SK-N-SH (cell line): ENCODE results near the gene EPB41L4B. TPM values are rescaled to one million over a fixed set of nuclear protein-coding genes. Genes with fewer than 3 reads are reported as not detected.

Experiments used
- CTCF ChIA-PET: fragments of 300-600, 350-600 bp; formaldehyde crosslinking; extraction: SDS; loops from one replicate; lab custom pipeline; 2021; lab: Yijun Ruan, JAX
- POLR2A ChIA-PET: fragments of 350-600 bp; sonication (Branson Sonifier 250); formaldehyde crosslinking; extraction: SDS; loops from one replicate; lab custom pipeline; 2020; ENCODE audit warnings: antibody characterized with exemption, inconsistent platforms; lab: Yijun Ruan, JAX
- DNase-seq: peaks from one replicate; pipeline ENCODE4 v3.0.0; 2012
- H2AFZ ChIP-seq: fragments of 200-600 bp; sonication (generic); 2 replicates; pipeline ENCODE4 v1.8.1; 2016; ENCODE audit warnings: antibody characterized with exemption, mild to moderate bottlenecking, low read depth
- H3F3A ChIP-seq: fragments of 200-600 bp; sonication (generic); replicated peaks from 2 replicates; pipeline ENCODE3; 2016; ENCODE audit warnings: antibody characterized with exemption, mild to moderate bottlenecking; ENCODE audit not compliant: insufficient read depth
- H3K27ac ChIP-seq, 2 experiments: fragments of 200-500 bp in 1 of 2; fragments of 200-600 bp in 1 of 2; sonication (Bioruptor generic) in 1 of 2; sonication (generic), shearing (Covaris generic) in 1 of 2; 2 replicates each; pipeline versions ENCODE4 v1.5.1 to v1.6.1; 2014 to 2016; ENCODE audit warnings: low read depth in 2 of 2, inconsistent platforms in 1 of 2, low read length in 1 of 2, mild to moderate bottlenecking in 1 of 2, mixed read lengths in 1 of 2
- H3K27me3 ChIP-seq: fragments of 200-600 bp; sonication (generic), shearing (Covaris generic); 2 replicates; pipeline ENCODE4 v1.6.1; 2016; ENCODE audit warnings: mixed run types; ENCODE audit not compliant: insufficient read depth
- H3K36me3 ChIP-seq, 2 experiments: fragments of 200-500 bp in 1 of 2; fragments of 200-600 bp in 1 of 2; sonication (Bioruptor generic) in 1 of 2; sonication (generic) in 1 of 2; replicated peaks in 1 of 2; 2 replicates each; pipeline versions ENCODE3 to v1.5.1; 2014 to 2016; ENCODE audit warnings: low read length in 1 of 2, mild to moderate bottlenecking in 1 of 2; ENCODE audit not compliant: insufficient read depth in 2 of 2, control insufficient read depth in 1 of 2
- H3K4me1 ChIP-seq, 2 experiments: fragments of 200-500 bp in 1 of 2; fragments of 200-600 bp in 1 of 2; sonication (Bioruptor generic) in 1 of 2; sonication (generic), shearing (Covaris generic) in 1 of 2; 2 replicates each; pipeline versions ENCODE4 v1.5.1 to v1.6.1; 2014 to 2016; ENCODE audit warnings: low read depth in 1 of 2, low read length in 1 of 2, mixed run types in 1 of 2; ENCODE audit not compliant: insufficient read depth in 2 of 2, control insufficient read depth in 1 of 2
- H3K4me2 ChIP-seq: fragments of 200-600 bp; sonication (generic), shearing (Covaris generic); 2 replicates; pipeline ENCODE4 v1.6.1; 2017; ENCODE audit warnings: mixed run types
- H3K4me3 ChIP-seq, 2 experiments: fragments of 200-500 bp in 1 of 2; fragments of 200-600 bp in 1 of 2; sonication (Bioruptor generic) in 1 of 2; sonication (generic), shearing (Covaris generic) in 1 of 2; 2 replicates each; pipeline versions ENCODE4 v1.5.1 to v1.8.1; 2014 to 2016; ENCODE audit warnings: low read depth in 2 of 2, inconsistent platforms in 1 of 2, low read length in 1 of 2, mild to moderate bottlenecking in 1 of 2, mixed read lengths in 1 of 2, moderate library complexity in 1 of 2
- H3K79me2 ChIP-seq: fragments of 200-600 bp; sonication (generic); 2 replicates; pipeline ENCODE4 v1.8.1; 2017; ENCODE audit warnings: mild to moderate bottlenecking; ENCODE audit not compliant: insufficient read depth
- H3K9ac ChIP-seq: fragments of 200-600 bp; sonication (generic); 2 replicates; pipeline ENCODE4 v1.6.1; 2017; ENCODE audit warnings: mixed run types
- H3K9me2 ChIP-seq: fragments of 200-600 bp; sonication (generic); 2 replicates; pipeline ENCODE4 v1.6.1; 2017; ENCODE audit warnings: mixed run types
- H3K9me3 ChIP-seq: fragments of 200-600 bp; sonication (generic); 2 replicates; pipeline ENCODE4 v1.6.1; 2017; ENCODE audit warnings: mixed run types, mild to moderate bottlenecking, moderate library complexity
- H4K20me1 ChIP-seq: fragments of 200-600 bp; sonication (generic); 2 replicates; pipeline ENCODE4 v1.6.1; 2017; ENCODE audit warnings: mild to moderate bottlenecking, mixed run types; ENCODE audit not compliant: insufficient read depth
- CHD2 ChIP-seq: fragments of 150-350 bp; IDR thresholded peaks from 2 replicates; pipeline ENCODE4 v1.6.1; 2018; ENCODE audit warnings: low read length; ENCODE audit not compliant: partially characterized antibody
- ELF1 ChIP-seq: IDR thresholded peaks from 2 replicates; pipeline ENCODE4 v1.4.0; 2012
- EP300 ChIP-seq, 2 experiments: IDR thresholded peaks; 2 replicates each; pipeline versions ENCODE4 v1.4.0 to v1.6.1; 2012; ENCODE audit warnings: borderline replicate concordance in 1 of 2, low read depth in 1 of 2, low read length in 1 of 2
- EZH2phosphoT487 ChIP-seq: fragments of 200-600 bp; sonication (generic); IDR thresholded peaks from 2 replicates; pipeline ENCODE4 v1.6.1; 2017; ENCODE audit warnings: low read depth, mixed run types, mild to moderate bottlenecking, antibody characterized with exemption, moderate library complexity, borderline replicate concordance
- FOSL2 ChIP-seq: IDR thresholded peaks from 2 replicates; pipeline ENCODE4 v1.4.0; 2012; ENCODE audit warnings: low read depth, mild to moderate bottlenecking, moderate library complexity, borderline replicate concordance
- FOXJ3 ChIP-seq: sonication (generic); formaldehyde crosslinking; IDR thresholded peaks from 2 replicates; pipeline ENCODE4 v1.5.1; 2020; ENCODE audit warnings: mild to moderate bottlenecking, missing genetic modification reagents
- FOXM1 ChIP-seq: IDR thresholded peaks from 2 replicates; pipeline ENCODE4 v1.4.0; 2012; ENCODE audit warnings: low read depth, mild to moderate bottlenecking
- MEF2A ChIP-seq: IDR thresholded peaks from 2 replicates; pipeline ENCODE4 v1.4.0; 2012; ENCODE audit warnings: low read depth, borderline replicate concordance
- NFIC ChIP-seq: IDR thresholded peaks from 2 replicates; pipeline ENCODE4 v1.4.0; 2012; ENCODE audit warnings: borderline replicate concordance
- NRF1 ChIP-seq: IDR thresholded peaks from 2 replicates; pipeline ENCODE4 v1.6.1; 2012; ENCODE audit warnings: low read depth, mild to moderate bottlenecking, low read length
- POLR2AphosphoS5 ChIP-seq: IDR thresholded peaks from 2 replicates; pipeline ENCODE4 v1.6.1; 2012; ENCODE audit warnings: low read depth, low read length
- RCOR1 ChIP-seq: fragments of 150-350 bp; IDR thresholded peaks from 2 replicates; pipeline ENCODE4 v1.6.1; 2017; ENCODE audit warnings: antibody characterized with exemption, low read length
- RFX5 ChIP-seq: IDR thresholded peaks from 2 replicates; pipeline ENCODE4 v1.6.1; 2012; ENCODE audit warnings: mild to moderate bottlenecking, improper control_type of control experiment, low read length
- SMC3 ChIP-seq: IDR thresholded peaks from 2 replicates; pipeline ENCODE4 v1.6.1; 2012; ENCODE audit warnings: low read depth, low read length, improper control_type of control experiment
- TCF12 ChIP-seq: IDR thresholded peaks from 2 replicates; pipeline ENCODE4 v1.4.0; 2012
- TEAD4 ChIP-seq: IDR thresholded peaks from 2 replicates; pipeline ENCODE4 v1.4.0; 2012; ENCODE audit warnings: mild to moderate bottlenecking, borderline replicate concordance; ENCODE audit not compliant: insufficient read depth
- YY1 ChIP-seq: IDR thresholded peaks from 2 replicates; pipeline ENCODE4 v1.4.0; 2012; ENCODE audit warnings: low read depth, mild to moderate bottlenecking
- WGBS: methylation state at CpG from one replicate; pipeline ENCODE4 v1.1.6; 2017; ENCODE audit warnings: low lambda C conversion rate; 5-methylcytosine and 5-hydroxymethylcytosine counted together
- polyA plus RNA-seq, 3 experiments: library from polyadenylated mRNA; depleted of rRNA; stranded (reverse); fragments of >200 nt; gene quantifications; 2 replicates each; pipeline ENCODE4 v1.2.3, GENCODE V29; 2012
- TF ChIP-seq, protein P1 (sequence below): IDR thresholded peaks from 2 replicates; pipeline ENCODE4 v1.4.0; 2012; ENCODE audit warnings: low read depth, borderline replicate concordance
- TF ChIP-seq, protein P2 (sequence below): fragments of 150-350 bp; IDR thresholded peaks from 2 replicates; pipeline ENCODE4 v1.6.1; 2016; ENCODE audit warnings: mild to moderate bottlenecking, low read depth, low read length
- TF ChIP-seq, protein P3 (sequence below): IDR thresholded peaks from 2 replicates; pipeline ENCODE4 v1.6.1; 2012; ENCODE audit warnings: mild to moderate bottlenecking, low read depth, low read length, moderate library complexity
- TF ChIP-seq, protein P4 (sequence below): fragments of 200-600 bp; sonication (generic); IDR thresholded peaks from 2 replicates; pipeline ENCODE4 v1.6.1; 2017; ENCODE audit warnings: antibody characterized with exemption, mild to moderate bottlenecking, moderate library complexity
- TF ChIP-seq, protein P5 (sequence below): IDR thresholded peaks from 2 replicates; pipeline ENCODE4 v1.4.0; 2012; ENCODE audit warnings: low read depth

EPB41L4B gene
- polyA plus RNA-seq, 1 of the 3 experiments (the other 2 are of a cell fraction) = 0.59 TPM

DNA sequence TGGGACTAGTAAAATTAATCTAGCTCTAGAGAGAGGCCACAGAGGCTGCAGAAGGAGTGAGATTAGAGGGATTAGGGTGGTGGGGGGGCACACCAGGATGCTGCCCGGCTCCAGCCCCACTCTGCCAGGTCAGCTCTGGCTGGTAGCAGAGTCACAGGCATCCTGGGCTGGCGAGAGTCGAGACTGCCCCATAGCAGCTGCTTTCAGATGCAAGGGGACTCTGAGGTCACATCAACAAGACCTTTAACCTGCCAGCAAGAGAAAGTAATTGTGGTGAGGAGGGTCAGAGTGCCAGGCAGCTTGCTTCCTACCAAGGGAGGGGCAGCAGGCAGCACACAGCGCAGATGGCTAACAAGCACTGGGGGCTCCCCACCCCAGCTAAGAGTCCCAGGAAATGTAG is 7.5 kb downstream of the EPB41L4B start (continued):
- TF ChIP-seq POLR2AphosphoS5 = no peak
- TF ChIP-seq RFX5 = no peak
- TF ChIP-seq TCF12 = no peak
- TF ChIP-seq, protein P1, sequence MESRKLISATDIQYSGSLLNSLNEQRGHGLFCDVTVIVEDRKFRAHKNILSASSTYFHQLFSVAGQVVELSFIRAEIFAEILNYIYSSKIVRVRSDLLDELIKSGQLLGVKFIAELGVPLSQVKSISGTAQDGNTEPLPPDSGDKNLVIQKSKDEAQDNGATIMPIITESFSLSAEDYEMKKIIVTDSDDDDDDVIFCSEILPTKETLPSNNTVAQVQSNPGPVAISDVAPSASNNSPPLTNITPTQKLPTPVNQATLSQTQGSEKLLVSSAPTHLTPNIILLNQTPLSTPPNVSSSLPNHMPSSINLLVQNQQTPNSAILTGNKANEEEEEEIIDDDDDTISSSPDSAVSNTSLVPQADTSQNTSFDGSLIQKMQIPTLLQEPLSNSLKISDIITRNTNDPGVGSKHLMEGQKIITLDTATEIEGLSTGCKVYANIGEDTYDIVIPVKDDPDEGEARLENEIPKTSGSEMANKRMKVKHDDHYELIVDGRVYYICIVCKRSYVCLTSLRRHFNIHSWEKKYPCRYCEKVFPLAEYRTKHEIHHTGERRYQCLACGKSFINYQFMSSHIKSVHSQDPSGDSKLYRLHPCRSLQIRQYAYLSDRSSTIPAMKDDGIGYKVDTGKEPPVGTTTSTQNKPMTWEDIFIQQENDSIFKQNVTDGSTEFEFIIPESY = no peak
- TF ChIP-seq MEF2A = no peak
- no peak for TF ChIP-seq NRF1
- no peak for TF ChIP-seq YY1
- TF ChIP-seq, protein P2, sequence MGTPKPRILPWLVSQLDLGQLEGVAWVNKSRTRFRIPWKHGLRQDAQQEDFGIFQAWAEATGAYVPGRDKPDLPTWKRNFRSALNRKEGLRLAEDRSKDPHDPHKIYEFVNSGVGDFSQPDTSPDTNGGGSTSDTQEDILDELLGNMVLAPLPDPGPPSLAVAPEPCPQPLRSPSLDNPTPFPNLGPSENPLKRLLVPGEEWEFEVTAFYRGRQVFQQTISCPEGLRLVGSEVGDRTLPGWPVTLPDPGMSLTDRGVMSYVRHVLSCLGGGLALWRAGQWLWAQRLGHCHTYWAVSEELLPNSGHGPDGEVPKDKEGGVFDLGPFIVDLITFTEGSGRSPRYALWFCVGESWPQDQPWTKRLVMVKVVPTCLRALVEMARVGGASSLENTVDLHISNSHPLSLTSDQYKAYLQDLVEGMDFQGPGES = no peak

DNA sequence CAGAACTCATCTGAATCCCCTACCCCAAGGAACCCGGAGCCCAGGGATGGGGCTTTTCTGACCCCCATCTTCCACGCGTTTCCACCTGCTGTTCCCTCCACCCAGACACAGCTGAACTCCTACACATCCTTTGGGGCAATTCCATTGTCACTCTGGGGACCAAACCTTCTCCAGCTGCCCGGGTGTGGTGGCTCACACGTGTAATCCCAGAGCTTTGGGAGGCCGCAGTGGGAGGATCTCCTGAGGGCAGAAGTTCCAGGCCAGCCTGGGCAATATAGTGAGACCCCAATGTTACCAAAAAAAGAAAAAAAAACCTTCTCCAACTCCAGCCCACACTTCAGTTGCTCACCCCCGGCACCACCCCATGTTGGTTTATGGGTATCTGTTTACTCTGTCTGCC is 8.1 kb downstream of the EPB41L4B start:
- CTCF ChIA-PET = interaction anchor here (0.8 kb wide), 1 partner anchor 9 kb away, joined by 3 read pairs; no protein-coding TSS in a partner anchor
- no peak for DNase-seq
- no peak overlapping the region for H3K4me2 ChIP-seq
- no peaks in the 10 kb centered on the region for H3F3A ChIP-seq
- H3K27me3 ChIP-seq = no peaks in the 10 kb centered on the region
- no peak overlapping the region for H2AFZ ChIP-seq
- no peak overlapping the region for H3K27ac ChIP-seq
- POLR2A ChIA-PET = no interaction called here
- no peaks in the 10 kb centered on the region for H3K9me3 ChIP-seq
- TF ChIP-seq, protein P3, sequence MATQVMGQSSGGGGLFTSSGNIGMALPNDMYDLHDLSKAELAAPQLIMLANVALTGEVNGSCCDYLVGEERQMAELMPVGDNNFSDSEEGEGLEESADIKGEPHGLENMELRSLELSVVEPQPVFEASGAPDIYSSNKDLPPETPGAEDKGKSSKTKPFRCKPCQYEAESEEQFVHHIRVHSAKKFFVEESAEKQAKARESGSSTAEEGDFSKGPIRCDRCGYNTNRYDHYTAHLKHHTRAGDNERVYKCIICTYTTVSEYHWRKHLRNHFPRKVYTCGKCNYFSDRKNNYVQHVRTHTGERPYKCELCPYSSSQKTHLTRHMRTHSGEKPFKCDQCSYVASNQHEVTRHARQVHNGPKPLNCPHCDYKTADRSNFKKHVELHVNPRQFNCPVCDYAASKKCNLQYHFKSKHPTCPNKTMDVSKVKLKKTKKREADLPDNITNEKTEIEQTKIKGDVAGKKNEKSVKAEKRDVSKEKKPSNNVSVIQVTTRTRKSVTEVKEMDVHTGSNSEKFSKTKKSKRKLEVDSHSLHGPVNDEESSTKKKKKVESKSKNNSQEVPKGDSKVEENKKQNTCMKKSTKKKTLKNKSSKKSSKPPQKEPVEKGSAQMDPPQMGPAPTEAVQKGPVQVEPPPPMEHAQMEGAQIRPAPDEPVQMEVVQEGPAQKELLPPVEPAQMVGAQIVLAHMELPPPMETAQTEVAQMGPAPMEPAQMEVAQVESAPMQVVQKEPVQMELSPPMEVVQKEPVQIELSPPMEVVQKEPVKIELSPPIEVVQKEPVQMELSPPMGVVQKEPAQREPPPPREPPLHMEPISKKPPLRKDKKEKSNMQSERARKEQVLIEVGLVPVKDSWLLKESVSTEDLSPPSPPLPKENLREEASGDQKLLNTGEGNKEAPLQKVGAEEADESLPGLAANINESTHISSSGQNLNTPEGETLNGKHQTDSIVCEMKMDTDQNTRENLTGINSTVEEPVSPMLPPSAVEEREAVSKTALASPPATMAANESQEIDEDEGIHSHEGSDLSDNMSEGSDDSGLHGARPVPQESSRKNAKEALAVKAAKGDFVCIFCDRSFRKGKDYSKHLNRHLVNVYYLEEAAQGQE = no peak
- TF ChIP-seq EP300 (IDR thresholded peaks at IDR 0.05; ENCODE audit: borderline replicate concordance in 1 of 2, low read depth in 1 of 2, low read length in 1 of 2) (no peak), MEF2A (no peak), TEAD4 (no peak), FOXJ3 (no peak), NFIC (no peak), EZH2phosphoT487 (no peak), SMC3 (no peak), YY1 (no peak), RCOR1 (no peak), CHD2 (no peak), FOXM1 (no peak), FOSL2 (no peak), TCF12 (no peak), ELF1 (no peak), NRF1 (no peak)
- TF ChIP-seq, protein P4, sequence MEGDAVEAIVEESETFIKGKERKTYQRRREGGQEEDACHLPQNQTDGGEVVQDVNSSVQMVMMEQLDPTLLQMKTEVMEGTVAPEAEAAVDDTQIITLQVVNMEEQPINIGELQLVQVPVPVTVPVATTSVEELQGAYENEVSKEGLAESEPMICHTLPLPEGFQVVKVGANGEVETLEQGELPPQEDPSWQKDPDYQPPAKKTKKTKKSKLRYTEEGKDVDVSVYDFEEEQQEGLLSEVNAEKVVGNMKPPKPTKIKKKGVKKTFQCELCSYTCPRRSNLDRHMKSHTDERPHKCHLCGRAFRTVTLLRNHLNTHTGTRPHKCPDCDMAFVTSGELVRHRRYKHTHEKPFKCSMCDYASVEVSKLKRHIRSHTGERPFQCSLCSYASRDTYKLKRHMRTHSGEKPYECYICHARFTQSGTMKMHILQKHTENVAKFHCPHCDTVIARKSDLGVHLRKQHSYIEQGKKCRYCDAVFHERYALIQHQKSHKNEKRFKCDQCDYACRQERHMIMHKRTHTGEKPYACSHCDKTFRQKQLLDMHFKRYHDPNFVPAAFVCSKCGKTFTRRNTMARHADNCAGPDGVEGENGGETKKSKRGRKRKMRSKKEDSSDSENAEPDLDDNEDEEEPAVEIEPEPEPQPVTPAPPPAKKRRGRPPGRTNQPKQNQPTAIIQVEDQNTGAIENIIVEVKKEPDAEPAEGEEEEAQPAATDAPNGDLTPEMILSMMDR = no peak
- TF ChIP-seq, protein P5, sequence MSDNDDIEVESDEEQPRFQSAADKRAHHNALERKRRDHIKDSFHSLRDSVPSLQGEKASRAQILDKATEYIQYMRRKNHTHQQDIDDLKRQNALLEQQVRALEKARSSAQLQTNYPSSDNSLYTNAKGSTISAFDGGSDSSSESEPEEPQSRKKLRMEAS = no peak
- H3K4me1 ChIP-seq = peaks cover 8 to 22% of the 10 kb centered on the region in 2 experiments; a peak in 3 of 4 replicates
- no peaks in the 10 kb centered on the region for H3K79me2 ChIP-seq
- no peak overlapping the region for H3K4me3 ChIP-seq
- H4K20me1 ChIP-seq = no peaks in the 10 kb centered on the region
- H3K36me3 ChIP-seq = no peaks in the 10 kb centered on the region
- WGBS = 88% methylated on average over 7 of the region's 7 CpGs
- no peak overlapping the region for H3K9ac ChIP-seq
- no peaks in the 10 kb centered on the region for H3K9me2 ChIP-seq
